Activated T-cell treated with anti-CD3 and anti-CD28 coated beads, Interleukin-2, amount 50 U/mL, for 4 hours (primary cell): ENCODE data around the gene ECEL1. TPM values are rescaled to one million over a fixed set of nuclear protein-coding genes. Genes with fewer than 3 reads are reported as not detected.
A peak's percentile ranks its signal among the peaks of the same experiment; 100 is the strongest.
"Not testable (repeated sequence)": the region's sequence is repeated elsewhere in the genome, so short reads cannot be mapped to it uniquely, and the experiment has no call there.

Experiments used
- ATAC-seq, 2 donors: fragments of 200-7000 bp; cut with Tn5 transposase; one replicate each; pipeline ENCODE4 v1.10.0; 2021
- DNase-seq: peaks from one replicate; pipeline ENCODE4 v3.0.0-alpha.2; 2020
- H3K27me3 Mint-ChIP-seq: one replicate; pipeline ENCODE4 v1.8.0; 2021; ENCODE audit warnings: low read depth, mixed read lengths
- H3K36me3 Mint-ChIP-seq: one replicate; pipeline ENCODE4 v1.8.0; 2022; ENCODE audit warnings: mixed read lengths; ENCODE audit not compliant: insufficient read depth
- H3K4me1 Mint-ChIP-seq: one replicate; pipeline ENCODE4 v1.8.0; 2021; ENCODE audit warnings: low read depth, mixed read lengths
- H3K4me3 Mint-ChIP-seq: one replicate; pipeline ENCODE4 v1.8.0; 2021; ENCODE audit warnings: mild to moderate bottlenecking, moderate library complexity, mixed read lengths
- H3K9me3 Mint-ChIP-seq: one replicate; pipeline ENCODE4 v1.8.0; 2021; ENCODE audit warnings: mixed read lengths
- total RNA-seq, 3 donors: library from RNA; stranded (reverse); gene quantifications; one replicate each; pipeline ENCODE4 v1.2.1, GENCODE V29; 2021

Gene ECEL1
- total RNA-seq, 3 donors from 2014 or later = 0.16 to 0.20 (median 0.19) TPM

DNA sequence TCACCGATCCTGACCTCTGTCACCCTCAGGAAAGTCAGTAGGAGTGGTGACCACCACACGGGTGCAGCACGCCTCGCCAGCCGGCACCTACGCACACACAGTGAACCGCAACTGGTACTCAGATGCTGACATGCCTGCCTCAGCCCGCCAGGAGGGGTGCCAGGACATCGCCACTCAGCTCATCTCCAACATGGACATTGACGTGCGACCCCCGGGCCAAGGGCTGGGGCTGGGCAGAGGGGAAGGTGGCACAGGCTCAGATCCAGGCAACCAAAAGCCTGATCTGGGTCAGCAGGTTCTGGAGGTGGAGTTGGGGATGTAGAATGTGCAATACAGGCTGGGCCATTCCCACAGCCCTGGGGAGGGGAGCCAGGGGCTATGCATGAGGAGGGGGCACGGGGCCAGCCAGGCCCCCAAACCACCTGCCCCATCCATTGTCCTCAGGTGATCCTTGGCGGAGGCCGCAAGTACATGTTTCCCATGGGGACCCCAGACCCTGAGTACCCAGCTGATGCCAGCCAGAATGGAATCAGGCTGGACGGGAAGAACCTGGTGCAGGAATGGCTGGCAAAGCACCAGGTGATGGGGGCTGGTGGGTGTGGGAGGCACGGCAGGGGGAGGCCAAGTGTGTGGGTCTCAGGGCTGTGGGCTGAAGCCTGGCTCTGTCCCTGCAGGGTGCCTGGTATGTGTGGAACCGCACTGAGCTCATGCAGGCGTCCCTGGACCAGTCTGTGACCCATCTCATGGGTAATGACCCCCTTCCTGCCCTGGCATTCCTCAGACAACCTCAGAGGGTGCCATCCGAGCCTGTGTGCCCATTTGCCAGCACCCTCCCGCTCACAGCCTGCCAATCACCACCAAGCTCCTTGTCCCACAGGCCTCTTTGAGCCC lies 30.3 kb downstream of the ECEL1 start:
- no peaks in the 10 kb centered on the region for H3K9me3 Mint-ChIP-seq
- no peak overlapping the region for H3K4me3 Mint-ChIP-seq
- peaks cover 20% of the 10 kb centered on the region for H3K27me3 Mint-ChIP-seq
- no peak for DNase-seq
- ATAC-seq = no peak
- no peaks in the 10 kb centered on the region for H3K36me3 Mint-ChIP-seq
- no peaks in the 10 kb centered on the region for H3K4me1 Mint-ChIP-seq

DNA sequence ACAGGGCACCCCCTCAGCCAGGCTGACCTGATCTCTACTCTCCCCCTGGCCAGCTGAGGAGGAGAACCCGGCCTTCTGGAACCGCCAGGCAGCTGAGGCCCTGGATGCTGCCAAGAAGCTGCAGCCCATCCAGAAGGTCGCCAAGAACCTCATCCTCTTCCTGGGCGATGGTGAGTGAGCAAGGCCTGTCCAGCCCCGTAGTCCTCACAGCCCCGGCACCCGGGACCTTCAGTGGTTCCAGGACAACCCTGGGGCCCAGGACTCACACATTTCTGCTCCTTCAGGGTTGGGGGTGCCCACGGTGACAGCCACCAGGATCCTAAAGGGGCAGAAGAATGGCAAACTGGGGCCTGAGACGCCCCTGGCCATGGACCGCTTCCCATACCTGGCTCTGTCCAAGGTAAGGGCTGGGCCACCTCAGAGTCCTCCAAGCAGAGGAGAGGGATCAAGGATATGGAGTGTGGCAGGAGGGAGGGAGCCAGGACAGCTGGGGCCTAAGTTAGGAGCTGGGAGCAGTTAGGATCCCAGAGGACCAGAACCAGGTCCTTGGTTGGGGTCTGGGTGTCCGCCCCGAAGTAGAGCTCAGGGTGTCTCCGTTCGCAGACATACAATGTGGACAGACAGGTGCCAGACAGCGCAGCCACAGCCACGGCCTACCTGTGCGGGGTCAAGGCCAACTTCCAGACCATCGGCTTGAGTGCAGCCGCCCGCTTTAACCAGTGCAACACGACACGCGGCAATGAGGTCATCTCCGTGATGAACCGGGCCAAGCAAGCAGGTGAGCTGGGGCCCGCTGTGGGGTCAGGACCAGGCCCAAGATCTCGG lies 31.1 kb downstream of the ECEL1 start:
- no peak overlapping the region for H3K4me3 Mint-ChIP-seq
- no peaks in the 10 kb centered on the region for H3K4me1 Mint-ChIP-seq
- ATAC-seq (no peak), DNase-seq (no peak)
- no peaks in the 10 kb centered on the region for H3K36me3 Mint-ChIP-seq
- no peaks in the 10 kb centered on the region for H3K9me3 Mint-ChIP-seq
- peaks cover 20% of the 10 kb centered on the region for H3K27me3 Mint-ChIP-seq

GRCh38 chr2:232455426-232456255 lies 32.0 kb downstream of the ECEL1 start, which contains the start of gene ALPI:
Gene ALPI (plus strand): TSS chr2:232456153. CDS start chr2:232456200, 47 bp downstream.
- H3K27me3 Mint-ChIP-seq = peaks cover 20% of the 10 kb centered on the region
- H3K4me1 Mint-ChIP-seq = no peaks in the 10 kb centered on the region
- ATAC-seq = no peak
- no peaks in the 10 kb centered on the region for H3K9me3 Mint-ChIP-seq
- H3K36me3 Mint-ChIP-seq = no peaks in the 10 kb centered on the region
- no peak within 1 kb of the TSS for H3K4me3 Mint-ChIP-seq
- no peak for DNase-seq

GRCh38 chr2:232454630-232455029 lies 33.0 kb downstream of the ECEL1 start:
- DNase-seq (no peak), ATAC-seq (no peak)
- no peaks in the 10 kb centered on the region for H3K9me3 Mint-ChIP-seq
- H3K27me3 Mint-ChIP-seq = peaks cover 20% of the 10 kb centered on the region
- no peaks in the 10 kb centered on the region for H3K36me3 Mint-ChIP-seq
- H3K4me3 Mint-ChIP-seq = no peak overlapping the region
- H3K4me1 Mint-ChIP-seq = no peaks in the 10 kb centered on the region

DNA sequence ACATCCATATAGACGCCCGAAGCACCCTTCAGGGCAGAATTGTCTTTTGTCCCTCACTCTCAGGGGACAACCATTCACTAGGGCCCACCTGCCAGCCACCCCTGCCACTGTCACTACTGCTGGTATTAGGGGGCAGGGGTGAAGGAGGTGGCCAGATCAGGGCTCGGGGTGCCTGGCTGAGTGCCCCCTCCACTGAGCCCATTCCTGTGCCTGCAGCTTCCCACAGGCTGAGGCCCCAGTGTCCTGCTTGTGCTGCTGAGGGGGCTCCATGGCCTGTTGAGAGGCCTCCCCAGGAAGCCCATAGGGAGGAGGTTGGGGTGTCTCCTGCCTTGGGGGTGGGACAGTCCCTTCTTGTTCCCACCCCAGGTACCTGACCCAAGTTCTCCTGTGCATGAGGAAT lies 36.0 kb downstream of the ECEL1 start:
- H3K27me3 Mint-ChIP-seq, H3K4me3 Mint-ChIP-seq, H3K9me3 Mint-ChIP-seq, ATAC-seq, DNase-seq, H3K4me1 Mint-ChIP-seq, H3K36me3 Mint-ChIP-seq: not testable (repeated sequence)

- ATAC-seq = no peak
- Mint-ChIP-seq H3K27me3 (no peaks in the 10 kb centered on the region), H3K36me3 (no peaks in the 10 kb centered on the region), H3K9me3 (no peaks in the 10 kb centered on the region), H3K4me1 (no peaks in the 10 kb centered on the region), H3K4me3 (no peak overlapping the region)
- DNase-seq = no peak
These were observed 37.7 kb downstream of the ECEL1 start for GRCh38 chr2:232449964-232450363.

- Mint-ChIP-seq H3K9me3 (no peaks in the 10 kb centered on the region), H3K4me3 (no peak overlapping the region), H3K27me3 (peaks cover 4% of the 10 kb centered on the region), H3K36me3 (no peaks in the 10 kb centered on the region), H3K4me1 (no peaks in the 10 kb centered on the region)
- ATAC-seq (no peak), DNase-seq (no peak)
These were observed 39.3 kb downstream of the ECEL1 start for GRCh38 chr2:232448304-232448690.

GRCh38 chr2:232447638-232448303 lies 39.9 kb downstream of the ECEL1 start:
- Mint-ChIP-seq H3K36me3 (no peaks in the 10 kb centered on the region), H3K4me3 (no peak overlapping the region)
- no peak for ATAC-seq

GRCh38 chr2:232447091-232447620 lies 40.5 kb downstream of the ECEL1 start:
- no peak overlapping the region for H3K4me3 Mint-ChIP-seq
- ATAC-seq (no peak), DNase-seq (no peak)
- H3K27me3 Mint-ChIP-seq = peaks cover 4% of the 10 kb centered on the region
- H3K4me1 Mint-ChIP-seq = no peaks in the 10 kb centered on the region
- no peaks in the 10 kb centered on the region for H3K9me3 Mint-ChIP-seq
- no peaks in the 10 kb centered on the region for H3K36me3 Mint-ChIP-seq

More at GRCh38 chr2:232447638-232448303, 39.9 kb downstream of the ECEL1 start:
- Mint-ChIP-seq H3K9me3 (no peaks in the 10 kb centered on the region), H3K27me3 (peaks cover 4% of the 10 kb centered on the region), H3K4me1 (no peaks in the 10 kb centered on the region)
- DNase-seq = no peak

GRCh38 chr2:232446266-232446777 lies 41.3 kb downstream of the ECEL1 start:
- H3K36me3 Mint-ChIP-seq, H3K4me3 Mint-ChIP-seq, ATAC-seq, H3K4me1 Mint-ChIP-seq, H3K27me3 Mint-ChIP-seq, H3K9me3 Mint-ChIP-seq, DNase-seq: not testable (repeated sequence)

DNA sequence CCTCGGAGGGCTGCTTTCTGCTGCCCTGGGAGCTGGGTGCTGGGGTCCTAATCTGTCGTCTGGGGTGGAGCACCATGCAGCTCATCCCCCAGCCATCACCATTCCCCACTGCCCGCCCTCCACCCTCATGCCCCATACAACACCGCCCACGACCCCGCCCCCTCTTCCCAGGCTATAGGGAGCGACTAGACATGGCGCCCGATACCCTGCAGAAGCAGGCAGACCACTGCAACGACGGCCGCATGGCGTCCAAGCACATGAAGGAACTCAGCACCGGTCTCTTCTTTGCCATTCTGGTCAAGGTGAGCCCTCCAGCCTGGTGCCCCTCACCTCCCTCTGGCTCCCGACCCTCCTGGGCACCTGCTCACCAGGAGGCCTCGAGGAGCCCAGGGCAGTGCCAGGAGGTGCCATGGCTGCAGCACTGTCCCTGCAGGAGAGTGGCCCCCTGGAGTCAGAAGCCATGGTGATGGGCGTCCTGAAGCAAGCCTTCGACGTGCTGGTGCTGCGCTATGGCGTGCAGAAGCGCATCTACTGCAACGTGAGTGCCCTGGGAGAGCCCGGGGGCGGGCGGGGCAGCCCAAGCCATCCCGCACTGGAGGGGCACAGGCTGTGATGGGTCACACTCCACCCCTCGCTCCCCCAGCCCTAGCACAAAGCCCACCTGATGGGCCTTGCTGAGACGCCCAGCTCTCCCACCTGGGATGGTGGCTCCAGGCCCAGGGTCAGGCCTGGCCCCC lies 42.3 kb downstream of the ECEL1 start:
- not testable (repeated sequence) for H3K27me3 Mint-ChIP-seq, H3K36me3 Mint-ChIP-seq, ATAC-seq

DNA sequence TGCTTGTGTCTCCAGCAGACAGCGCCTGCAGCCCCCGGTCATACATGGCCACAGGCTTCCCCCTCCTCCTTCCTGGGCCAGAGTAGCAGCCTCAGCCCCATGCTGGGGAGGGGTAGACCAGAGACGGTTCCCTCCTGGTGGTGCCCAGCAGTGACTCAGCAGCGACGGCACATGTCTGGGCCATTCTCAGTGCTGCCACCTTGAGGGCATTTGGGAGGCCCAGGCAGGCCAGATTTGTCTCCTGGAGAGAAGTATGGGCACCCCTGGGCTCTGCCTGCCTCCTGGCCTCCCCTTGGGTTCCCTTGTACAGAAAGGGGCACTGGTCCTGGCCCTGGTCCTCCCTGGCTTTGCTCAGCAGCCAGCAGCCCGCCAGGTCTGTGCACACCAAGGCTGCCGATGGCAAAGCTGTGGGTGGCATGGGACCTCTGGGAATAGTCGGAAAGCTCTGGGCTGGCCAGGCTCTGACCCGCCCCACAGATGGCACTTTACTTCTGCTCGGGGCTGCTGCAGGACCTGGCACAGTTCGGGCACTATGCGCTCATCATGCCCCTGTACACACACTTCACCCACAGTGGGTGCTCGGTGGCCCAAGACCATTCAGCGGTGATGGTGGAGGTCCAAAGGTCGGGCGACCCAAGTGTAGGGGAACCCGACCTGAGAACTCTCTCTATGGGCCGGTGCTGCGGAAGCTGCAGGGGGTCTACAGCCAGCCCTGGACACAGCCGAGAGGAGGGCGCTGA lies 43.1 kb downstream of the ECEL1 start:
- Mint-ChIP-seq H3K27me3 (peaks cover 4% of the 10 kb centered on the region), H3K36me3 (no peaks in the 10 kb centered on the region), H3K4me1 (no peaks in the 10 kb centered on the region), H3K9me3 (no peaks in the 10 kb centered on the region), H3K4me3 (no peak overlapping the region)
- DNase-seq (peak; percentile 60), ATAC-seq (peak; percentile 67 to 74)

More for the DNA sequence above, 42.3 kb downstream of the ECEL1 start:
- not testable (repeated sequence) for H3K9me3 Mint-ChIP-seq, H3K4me1 Mint-ChIP-seq, DNase-seq, H3K4me3 Mint-ChIP-seq
